Choroid plexus epithelial cell (primary cell): ENCODE data around the gene THAP4.

Experiments
- DNase-seq: peaks from one replicate; pipeline ENCODE4 v3.0.0-alpha.2; 2010; ENCODE audit warnings: low read depth
- H3K4me3 ChIP-seq: 2 replicates; pipeline ENCODE4 v1.5.1; 2011; ENCODE audit warnings: low read depth, mild to moderate bottlenecking, control low read depth, low read length, moderate library complexity
- CTCF ChIP-seq: conservative IDR thresholded peaks from 2 replicates; pipeline ENCODE4 v1.5.1; 2011; ENCODE audit warnings: low read depth, mild to moderate bottlenecking, control low read depth, inconsistent platforms, low read length, moderate library complexity

Gene THAP4

GRCh38 chr2:241561832-241562231 is 75.1 kb downstream of the THAP4 start:
- no peak for TF ChIP-seq CTCF
- DNase-seq = peak; percentile 69
- no peak overlapping the region for H3K4me3 ChIP-seq

GRCh38 chr2:241560883-241561474 is 76.0 kb downstream of the THAP4 start:
- peak overlapping the region; percentile 22 for H3K4me3 ChIP-seq
- DNase-seq = no peak
- no peak for TF ChIP-seq CTCF

- peak overlapping the region; percentile 67 for H3K4me3 ChIP-seq
- no peak for DNase-seq
- no peak for TF ChIP-seq CTCF
These were observed 76.6 kb downstream of the THAP4 start for GRCh38 chr2:241560162-241560882.

GRCh38 chr2:241559323-241560161 is 77.4 kb downstream of the THAP4 start:
- peak overlapping the region; percentile 67 for H3K4me3 ChIP-seq
- TF ChIP-seq CTCF = no peak

GRCh38 chr2:241558532-241559322 is 78.2 kb downstream of the THAP4 start, which contains the start of gene BOK:
TSS of gene BOK (plus strand) at chr2:241558745. CDS start at chr2:241559484, 739 bp downstream.
- peak within 1 kb of the TSS; percentile 67 for H3K4me3 ChIP-seq
- TF ChIP-seq CTCF = no peak
- DNase-seq = peak; percentile 72

More at GRCh38 chr2:241559323-241560161, 77.4 kb downstream of the THAP4 start:
- peak; percentile 54 for DNase-seq

GRCh38 chr2:241556746-241557145 is 80.2 kb downstream of the THAP4 start:
- H3K4me3 ChIP-seq = no peak overlapping the region
- no peak for TF ChIP-seq CTCF
- DNase-seq = no peak
